HG03139 (cell line): ENCODE results near the gene C5AR2.
"Not testable (repeated sequence)": the region's sequence is repeated elsewhere in the genome, so short reads cannot be mapped to it uniquely, and the experiment has no call there.

ENCODE experiments used
- ATAC-seq: cut with Tn5 transposase; IDR thresholded peaks from one replicate; pipeline ENCODE4 v1.9.1; 2021; ENCODE audit not compliant: unreplicated experiment

Gene C5AR2

DNA sequence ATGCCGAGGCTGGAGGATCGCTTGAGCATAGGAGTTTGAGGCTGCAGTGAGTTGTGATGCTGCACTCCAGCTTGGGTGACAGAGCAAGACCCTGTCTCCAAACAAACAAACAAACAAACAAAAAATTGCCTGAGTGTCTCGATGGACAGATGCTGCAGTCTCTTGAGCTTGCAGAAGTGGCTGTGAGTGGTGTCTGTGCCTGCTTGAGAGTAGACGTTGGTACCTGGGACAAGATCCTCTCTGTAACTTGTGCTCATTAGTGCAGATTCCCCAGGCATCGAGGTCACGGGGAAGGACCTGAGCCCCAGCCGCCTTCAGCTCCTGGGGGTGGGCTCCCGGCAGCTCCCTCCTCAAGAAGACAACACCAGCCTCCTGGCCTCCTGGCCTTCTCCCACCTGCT, 8.6 kb upstream of the C5AR2 start:
- ATAC-seq, result no peak

DNA sequence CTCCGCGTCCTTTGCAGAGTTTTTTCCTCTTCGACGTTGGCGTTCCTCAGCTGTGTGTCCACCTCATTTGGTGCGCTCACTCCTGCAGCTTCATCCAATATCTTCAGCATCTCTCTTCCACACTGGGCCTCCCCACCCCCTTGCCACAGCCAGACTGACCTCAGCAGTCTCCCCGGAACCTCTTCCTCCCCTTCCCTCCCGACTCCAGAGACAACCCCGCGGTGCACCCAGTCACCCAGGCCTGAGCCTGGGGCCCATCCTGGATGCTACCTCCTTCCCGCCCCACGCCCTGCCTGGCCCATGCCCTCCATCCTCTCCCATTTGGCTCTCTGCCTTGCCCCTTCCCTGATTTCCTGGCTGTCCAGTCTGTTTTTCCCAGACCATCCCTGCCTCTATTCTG, 8.1 kb upstream of the C5AR2 start:
- no peak for ATAC-seq

DNA sequence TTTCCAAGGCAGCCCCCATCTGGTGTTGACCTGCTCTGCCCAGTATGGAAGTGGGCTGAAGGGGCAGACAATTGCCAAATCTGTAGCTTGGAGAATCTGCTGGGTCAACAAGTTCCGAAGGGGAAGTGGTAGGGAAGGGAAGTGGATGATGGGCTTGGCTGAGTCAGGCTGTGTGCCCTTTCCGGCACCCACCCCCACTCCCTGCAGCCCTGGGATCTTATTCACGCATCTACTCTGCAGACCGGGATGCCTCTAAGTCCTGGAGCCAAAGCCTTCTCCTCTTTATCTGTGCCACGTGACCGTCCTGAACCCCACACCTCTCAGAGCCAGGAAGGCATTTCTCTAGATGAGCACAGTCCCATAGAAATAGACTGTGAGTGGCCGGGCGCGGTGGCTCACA, 7.5 kb upstream of the C5AR2 start:
- no peak for ATAC-seq

DNA sequence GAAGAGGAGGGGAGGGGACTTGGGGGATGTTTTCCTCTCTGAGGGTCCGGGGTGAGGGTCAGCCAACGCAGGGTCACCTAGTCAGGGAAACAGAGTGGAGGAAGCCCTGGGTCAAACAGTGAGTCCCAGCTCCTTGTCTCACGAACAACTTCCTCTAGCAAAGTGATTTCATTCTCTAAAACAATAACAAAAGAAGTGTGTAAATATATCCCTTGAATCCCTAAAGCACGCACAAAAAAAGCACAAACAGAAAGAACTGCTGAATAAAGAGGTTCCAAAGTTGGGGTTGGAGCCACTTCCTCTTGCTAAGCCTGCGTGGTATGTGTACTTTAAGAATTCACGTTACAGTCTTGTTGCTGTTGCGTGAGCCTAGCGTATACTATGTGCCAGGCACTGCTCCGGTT, 1.5 kb upstream of the C5AR2 start:
- no peak for ATAC-seq

DNA sequence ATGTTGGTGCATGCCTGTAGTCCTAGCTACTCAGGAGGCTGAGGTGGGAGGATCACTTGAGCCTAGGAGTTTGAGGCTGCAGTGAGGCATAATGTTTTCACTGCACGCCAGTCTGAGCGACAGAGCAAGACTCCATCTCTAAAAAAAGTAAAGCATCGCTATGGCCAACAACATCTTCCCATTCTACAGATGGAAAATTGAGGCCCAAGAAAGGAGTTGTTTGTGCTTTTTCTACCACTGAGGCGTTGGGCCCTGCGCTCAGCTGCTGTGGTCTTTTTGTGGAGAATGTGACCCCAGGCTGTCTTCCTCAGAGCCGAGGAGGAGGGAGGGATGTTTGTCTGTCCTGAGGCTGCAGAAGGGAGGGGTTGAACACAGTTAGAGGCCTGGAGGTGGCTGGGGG, 485 bp upstream of the C5AR2 start:
- no peak for ATAC-seq

DNA sequence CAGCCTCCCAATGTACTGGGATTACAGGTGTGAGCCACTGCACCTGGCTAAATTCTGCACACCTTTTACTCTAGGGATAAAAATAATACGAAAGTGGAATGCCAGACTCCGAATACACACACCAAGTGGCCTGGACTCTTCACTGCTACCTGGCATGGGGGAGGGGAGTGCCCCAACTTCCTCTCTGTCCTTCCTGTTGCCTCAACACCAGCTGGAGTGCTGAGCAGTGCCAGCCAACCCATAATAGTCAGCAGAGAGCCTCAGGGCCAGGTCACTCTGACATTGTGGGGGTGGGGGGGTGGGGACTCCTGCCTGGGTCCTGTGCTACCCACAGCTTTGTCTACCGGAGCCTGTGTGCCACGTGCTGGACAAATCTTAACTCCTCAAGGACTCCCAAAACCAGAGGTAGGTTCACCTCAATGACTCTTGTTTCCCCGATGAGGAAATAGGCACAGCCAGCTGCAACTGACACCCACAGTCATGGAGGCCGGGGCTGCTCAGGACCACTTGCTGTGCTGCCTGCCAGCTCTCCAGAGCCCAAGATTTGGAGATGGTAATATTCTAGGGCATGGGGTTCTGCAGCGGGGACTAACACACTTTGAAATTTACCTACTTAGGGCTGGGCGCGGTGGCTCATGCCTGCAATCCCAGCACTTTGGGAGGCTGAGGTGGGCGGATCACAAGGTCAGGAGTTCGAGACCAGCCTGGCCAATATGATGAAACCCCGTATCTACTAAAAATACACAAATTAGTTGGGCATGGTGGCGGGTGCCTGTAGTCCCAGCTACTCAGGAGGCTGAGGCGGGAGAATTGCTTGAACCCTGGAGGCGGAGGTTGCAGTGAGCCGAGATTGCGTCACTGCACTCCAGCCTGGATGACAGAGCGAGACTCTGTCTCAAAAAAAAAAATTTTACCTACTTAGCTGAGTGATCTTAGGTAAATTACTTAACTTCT, 5.1 kb downstream of the C5AR2 start:
- not testable (repeated sequence) for ATAC-seq

DNA sequence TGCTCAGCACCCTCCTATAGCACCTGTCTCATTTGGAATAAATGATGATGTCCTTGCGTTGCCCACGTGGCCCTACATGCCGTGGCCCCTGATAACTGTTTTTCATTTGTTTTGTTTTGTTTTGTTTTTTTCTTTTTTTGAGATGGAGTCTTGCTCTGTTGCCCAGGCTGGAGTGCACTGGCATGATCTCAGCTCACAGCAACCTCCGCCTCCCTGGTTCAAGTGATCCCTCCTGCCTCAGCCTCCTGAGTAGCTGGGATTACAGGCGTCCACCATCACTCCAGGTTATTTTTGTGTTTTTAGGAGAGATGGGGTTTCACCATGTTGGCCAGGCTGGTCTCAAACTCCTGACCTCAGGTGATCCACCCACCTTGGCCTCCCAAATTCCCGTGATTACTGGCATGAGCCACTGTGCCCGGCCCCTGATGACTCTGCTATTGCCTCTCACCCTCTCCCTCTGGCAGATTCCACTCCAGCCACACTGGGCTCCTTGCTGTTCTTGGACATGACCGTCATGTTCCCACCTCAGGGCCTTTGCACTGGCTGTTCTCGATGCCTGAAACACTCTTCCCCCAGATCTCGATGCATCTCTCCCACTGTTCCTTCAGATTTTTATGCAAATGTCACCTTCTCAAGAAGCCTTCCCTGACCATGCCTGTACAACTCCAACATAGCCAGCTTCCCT, 7.4 kb downstream of the C5AR2 start:
- no peak for ATAC-seq

DNA sequence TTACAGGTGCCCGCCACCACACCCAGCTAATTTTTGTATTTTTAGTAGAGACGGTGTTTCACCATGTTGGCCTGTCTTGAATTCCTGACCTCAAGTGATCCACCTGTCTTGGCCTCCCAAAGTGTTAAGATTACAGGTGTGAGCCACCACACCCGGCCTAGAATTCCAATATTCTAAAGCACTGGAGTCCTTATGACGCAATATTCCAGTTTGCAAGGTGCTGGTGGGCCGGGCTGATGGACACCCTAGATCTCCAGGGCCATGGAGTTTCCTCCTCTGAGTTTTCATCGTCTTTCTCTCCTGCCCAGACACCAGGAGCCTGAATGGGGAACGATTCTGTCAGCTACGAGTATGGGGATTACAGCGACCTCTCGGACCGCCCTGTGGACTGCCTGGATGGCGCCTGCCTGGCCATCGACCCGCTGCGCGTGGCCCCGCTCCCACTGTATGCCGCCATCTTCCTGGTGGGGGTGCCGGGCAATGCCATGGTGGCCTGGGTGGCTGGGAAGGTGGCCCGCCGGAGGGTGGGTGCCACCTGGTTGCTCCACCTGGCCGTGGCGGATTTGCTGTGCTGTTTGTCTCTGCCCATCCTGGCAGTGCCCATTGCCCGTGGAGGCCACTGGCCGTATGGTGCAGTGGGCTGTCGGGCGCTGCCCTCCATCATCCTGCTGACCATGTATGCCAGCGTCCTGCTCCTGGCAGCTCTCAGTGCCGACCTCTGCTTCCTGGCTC, 8.7 kb downstream of the C5AR2 start:
- ATAC-seq, result no peak

DNA sequence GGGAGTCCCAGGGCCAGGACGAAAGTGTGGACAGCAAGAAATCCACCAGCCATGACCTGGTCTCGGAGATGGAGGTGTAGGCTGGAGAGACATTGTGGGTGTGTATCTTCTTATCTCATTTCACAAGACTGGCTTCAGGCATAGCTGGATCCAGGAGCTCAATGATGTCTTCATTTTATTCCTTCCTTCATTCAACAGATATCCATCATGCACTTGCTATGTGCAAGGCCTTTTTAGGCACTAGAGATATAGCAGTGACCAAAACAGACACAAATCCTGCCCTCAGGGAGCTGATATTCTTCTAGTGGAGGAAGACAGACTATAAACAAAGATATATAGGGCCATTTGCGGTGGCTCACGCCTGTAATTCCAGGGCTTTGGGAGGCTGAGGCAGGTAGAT, 9.8 kb downstream of the C5AR2 start:
- no peak for ATAC-seq

DNA sequence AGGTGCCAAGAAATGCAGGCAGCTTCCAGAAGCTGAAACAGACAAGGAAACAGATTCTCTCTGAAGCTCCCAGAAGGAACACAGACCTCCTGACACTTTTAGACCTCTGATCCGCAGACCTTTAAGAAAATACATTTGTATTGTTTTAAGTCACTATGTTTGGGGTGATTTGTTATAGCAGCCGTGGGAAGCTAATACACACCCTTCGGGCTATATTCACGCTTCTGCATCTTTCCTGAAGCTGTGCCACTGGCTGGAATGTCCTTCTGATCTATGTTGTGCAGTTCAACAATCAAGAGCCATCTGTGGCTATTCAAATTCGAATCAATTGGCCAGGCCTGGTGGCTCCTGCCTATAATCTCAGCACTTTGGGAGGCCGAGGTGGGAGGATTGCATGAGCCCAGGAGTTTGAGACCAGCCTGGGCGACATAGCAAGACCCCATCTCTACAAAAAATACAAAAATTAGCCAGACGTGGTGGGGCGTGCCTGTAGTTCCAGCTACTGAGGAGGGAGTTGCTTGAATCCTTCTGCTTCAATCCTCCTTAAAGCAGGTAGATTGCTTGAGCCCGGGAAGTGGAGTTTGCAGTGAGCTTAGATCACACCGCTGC, 11.3 kb downstream of the C5AR2 start:
- no peak for ATAC-seq

DNA sequence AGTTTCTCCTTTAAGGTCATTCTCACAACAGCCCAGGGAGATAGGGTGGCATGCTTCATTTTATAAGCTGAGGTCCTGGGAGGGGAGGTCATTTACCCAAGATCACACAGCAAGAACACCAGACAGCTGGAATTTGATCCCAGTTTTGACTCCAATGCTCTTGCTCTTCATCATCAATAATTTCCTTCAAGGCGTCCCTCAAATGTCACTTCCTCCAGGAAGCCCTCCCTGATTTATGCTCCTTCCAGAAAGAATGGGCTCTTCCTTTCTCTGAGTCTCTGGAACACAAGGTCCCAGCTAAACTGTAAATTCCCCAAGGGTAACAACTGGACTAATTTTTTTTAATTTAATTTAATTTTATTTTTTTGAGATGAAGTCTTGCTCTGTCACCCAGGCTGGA, 12.4 kb downstream of the C5AR2 start:
- no peak for ATAC-seq

DNA sequence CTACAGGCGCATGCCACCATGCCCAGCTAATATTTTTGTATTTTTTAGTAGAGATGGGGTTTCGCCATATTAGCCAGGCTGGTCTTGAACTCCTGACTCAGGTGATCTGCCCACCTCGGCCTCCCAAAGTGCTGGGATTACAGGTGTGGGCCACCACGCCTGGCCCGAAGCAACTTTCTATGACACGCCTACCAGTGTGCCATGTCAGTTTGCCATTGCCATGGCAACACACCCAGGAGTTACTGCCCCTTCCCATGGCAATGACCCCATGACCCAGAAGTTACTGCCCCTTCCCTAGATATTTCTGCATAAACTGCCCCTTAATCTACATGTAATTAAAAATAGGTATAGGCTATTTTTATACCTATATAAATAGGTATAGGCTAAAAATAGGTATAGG, 14.0 kb downstream of the C5AR2 start:
- not testable (repeated sequence) for ATAC-seq

DNA sequence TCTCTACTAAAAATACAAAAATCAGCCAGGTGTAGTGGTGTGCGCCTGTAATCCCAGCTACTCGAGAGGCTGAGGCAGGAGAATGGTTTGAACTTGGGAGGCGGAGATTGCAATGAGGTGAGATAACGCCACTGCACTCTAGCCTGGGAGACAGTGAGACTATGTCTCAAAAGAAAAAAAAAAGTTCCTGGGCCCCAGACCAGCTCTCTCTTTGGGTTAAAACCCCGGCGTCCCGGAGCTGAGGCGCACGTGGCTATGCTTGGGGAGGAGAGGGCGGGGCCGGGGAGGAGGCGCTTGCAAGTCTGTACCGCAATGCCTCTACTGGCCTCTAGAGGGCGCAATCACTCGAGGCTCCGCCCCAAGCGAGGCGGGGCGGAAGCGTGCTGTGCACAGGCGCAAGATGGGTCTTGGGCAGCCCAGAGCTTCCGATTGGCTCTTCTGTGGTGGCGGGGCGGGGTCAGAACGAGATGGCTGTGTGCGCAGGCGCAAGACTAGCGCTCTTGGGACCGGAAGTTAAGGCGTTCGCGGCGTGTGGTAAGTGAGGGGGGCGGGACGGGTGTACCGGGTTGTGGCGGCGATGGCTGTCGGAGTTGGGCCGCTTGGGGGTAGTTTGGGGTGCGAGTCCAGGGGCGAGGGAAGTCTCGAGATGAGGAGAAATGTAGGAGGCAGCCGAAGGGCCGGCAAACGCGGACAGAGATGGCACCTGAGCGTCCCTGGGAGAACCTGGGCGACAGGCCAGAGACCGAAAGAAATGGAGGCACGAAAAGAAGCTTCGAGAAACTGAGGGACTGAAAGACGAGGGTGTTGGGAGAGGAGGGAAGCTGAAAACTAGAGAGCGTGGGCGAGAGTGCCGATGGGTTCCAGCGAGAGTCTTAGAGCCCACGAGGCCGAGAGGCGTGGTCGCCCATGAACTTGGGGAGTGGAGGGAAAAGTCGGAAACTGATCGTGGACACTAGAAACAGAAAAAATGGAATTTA, 17.1 kb downstream of the C5AR2 start, which contains the start of gene DHX34:
DHX34 (plus strand) TSS at position 497 of the 977 bp plus-strand sequence. CDS start 3,716 bp downstream, outside the sequence.
- peak; percentile 94 for ATAC-seq

DNA sequence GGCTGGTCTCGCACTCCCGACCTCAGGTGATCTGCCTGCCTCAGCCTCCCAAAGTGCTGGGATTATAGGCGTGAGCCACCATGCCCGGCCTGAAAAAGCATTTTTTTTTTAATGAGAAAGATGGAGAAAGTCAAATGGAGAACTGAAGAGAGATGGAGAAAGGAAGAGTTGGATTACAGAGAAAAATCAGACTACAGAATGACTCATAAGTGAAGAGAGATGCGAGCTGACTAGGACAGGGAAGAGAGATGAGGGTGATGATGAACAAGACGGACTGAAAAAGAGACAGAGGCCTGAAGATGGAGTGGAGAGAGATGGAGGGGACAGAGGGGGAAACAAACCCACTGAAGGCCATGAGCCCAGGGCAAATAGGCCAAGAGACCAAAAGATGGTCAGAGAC, 18.7 kb downstream of the C5AR2 start:
- no peak for ATAC-seq

DNA sequence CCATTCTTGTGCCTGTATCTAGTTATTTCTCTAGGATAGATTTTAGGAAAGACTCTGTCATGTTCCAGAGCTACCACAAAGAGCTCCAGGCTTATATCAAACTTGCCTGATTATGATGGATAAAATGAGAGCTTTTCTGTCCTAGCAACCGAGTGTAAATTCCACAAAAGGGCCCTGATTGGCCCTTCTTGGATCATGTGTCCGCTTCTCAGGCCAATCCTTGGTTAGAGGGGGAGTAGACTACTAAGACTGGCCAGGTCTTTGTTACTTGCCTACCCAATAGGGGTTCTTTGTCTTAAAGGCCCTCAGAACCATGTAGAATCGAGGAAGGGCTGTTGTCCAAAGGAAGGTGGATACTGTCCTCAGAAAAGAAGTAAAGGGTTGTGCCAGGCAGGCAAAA, 19.6 kb downstream of the C5AR2 start:
- ATAC-seq, result no peak

DNA sequence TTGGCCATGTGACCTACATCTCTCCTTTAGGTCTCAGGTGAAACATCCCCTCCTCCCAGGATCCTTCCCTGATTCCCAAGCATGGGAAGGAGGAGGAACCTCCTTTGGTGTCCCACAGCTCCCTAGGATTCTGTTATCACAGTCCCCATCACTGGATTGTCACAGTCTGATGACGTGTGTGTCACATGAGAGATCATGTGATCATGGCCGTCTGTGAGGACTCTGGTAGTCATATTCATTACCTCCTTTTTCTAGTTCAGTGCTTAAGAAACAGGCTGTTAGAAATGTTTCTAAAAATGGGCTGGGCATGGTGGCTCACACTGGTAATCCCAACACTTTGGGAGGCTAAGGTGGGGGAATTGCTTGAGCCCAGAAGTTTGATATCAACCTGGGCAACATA, 20.1 kb downstream of the C5AR2 start:
- no peak for ATAC-seq

DNA sequence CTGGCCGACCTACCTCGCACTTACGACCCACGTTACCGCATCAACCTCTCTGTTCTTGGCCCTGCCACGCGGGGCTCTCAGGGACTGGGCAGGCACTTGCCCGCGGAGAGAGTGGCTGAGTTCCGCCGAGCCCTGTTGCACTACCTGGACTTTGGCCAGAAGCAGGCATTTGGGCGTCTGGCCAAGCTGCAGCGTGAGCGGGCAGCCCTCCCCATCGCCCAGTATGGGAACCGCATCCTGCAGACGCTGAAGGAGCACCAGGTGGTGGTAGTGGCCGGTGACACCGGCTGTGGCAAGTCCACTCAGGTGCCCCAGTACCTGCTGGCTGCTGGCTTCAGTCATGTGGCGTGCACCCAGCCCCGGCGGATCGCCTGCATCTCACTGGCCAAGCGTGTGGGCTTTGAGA, 21.3 kb downstream of the C5AR2 start:
- no peak for ATAC-seq

DNA sequence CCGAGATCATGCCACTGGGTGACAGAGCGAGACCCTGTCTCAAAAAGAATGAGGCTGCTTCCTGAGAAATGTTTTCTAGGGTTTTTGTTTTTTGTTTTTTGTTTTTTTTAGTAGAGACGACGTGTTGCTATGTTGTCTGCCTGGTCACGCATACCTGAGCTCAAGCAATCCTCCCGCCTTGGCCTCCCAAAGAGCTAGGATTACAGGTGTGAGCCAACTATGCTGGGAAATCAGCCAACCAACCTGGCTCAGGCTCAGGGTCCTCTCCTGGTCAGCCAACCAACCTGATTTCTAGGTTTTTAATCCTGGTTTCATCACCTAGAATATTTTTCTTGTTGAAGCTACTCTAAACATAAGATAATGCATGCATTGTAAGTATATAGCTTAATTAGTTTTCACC, 24.9 kb downstream of the C5AR2 start:
- ATAC-seq, result no peak

DNA sequence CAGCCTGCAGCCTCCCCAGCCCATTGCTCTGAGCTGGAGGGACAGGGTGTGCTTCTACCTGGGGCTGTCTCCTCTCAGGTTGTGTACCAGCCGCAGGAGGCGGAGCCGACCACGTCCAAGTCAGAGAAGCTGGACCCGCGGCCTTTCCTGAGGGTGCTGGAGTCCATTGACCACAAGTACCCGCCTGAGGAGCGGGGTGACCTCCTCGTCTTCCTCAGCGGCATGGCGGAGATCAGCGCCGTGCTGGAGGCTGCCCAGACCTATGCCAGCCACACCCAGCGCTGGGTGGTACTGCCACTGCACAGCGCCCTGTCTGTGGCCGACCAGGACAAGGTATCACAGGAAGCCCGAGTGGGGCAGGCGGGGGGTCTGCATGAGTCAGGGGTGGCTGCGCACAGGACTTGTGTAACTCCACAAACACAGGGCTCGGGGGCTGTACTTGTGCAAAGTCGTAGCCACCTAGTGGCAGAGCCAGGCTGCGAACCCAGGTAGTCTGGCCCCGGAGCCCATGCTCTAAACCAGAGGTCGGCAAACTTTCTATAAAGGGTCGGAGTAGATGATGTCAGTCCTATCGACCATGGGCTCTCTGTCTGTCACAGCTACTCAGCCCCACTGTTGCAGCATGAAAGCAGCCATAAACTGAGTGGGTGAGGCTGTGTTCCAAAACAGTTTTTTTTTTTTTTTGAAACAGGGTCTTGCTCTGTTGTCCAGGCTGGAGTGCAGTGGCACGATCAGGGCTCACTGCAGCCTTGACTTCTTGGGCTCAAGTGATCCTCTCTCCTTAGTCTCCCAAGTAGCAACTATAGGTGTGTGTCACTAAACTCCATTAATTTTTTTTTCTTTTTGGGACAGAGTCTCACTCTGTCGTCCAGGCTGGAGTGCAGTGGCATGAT, 26.1 kb downstream of the C5AR2 start:
- no peak for ATAC-seq
